ENCODE data around the gene ATL3. TPM values are rescaled to one million over a fixed set of nuclear protein-coding genes. Genes with fewer than 3 reads are reported as not detected.
"Not testable (repeated sequence)": the region's sequence is repeated elsewhere in the genome, so short reads cannot be mapped to it uniquely, and the experiment has no call there.

Gene ATL3
- total RNA-seq, 2 donors from 2014 or later: 17.8 to 32.7 TPM

- intact Hi-C loops (cut with DNase I): no loop called here
- Histone ChIP-seq H3K9me3 (no peaks in the 10 kb centered on the region), H3K36me3 (replicated peaks in 1 of 2; ENCODE audit: insufficient read depth in 1 of 2, low read depth in 2 of 2) (no peaks in the 10 kb centered on the region), H3K4me1 (peaks cover 15% of the 10 kb centered on the region), H3K27me3 (no peaks in the 10 kb centered on the region), H3K27ac (peak overlapping the region in 2 of 4 donors; percentile 38 to 41), H3K4me3 (no peak overlapping the region)
- DNase-seq (no peak), ATAC-seq (peak; percentile 67)
- TF ChIP-seq CTCF (IDR thresholded peaks at IDR 0.05) (no peak), POLR2A (IDR thresholded peaks at IDR 0.05) (no peak)
Measured at GRCh38 chr11:63583357-63583677, 87.9 kb downstream of the ATL3 start.

- ATAC-seq; H3K36me3 ChIP-seq (replicated peaks in 1 of 2; ENCODE audit: insufficient read depth in 1 of 2, low read depth in 2 of 2); H3K27ac ChIP-seq; H3K4me3 ChIP-seq; H3K27me3 ChIP-seq; DNase-seq; H3K9me3 ChIP-seq; intact Hi-C loops (cut with DNase I): not testable (repeated sequence)
- H3K4me1 ChIP-seq: peaks cover 11% of the 10 kb centered on the region
- WGBS, 2 donors: 86 to 92% methylated on average over 6 to 7 of the region's 7 CpGs
Measured at GRCh38 chr11:63581224-63581623, 90.0 kb downstream of the ATL3 start.

DNA sequence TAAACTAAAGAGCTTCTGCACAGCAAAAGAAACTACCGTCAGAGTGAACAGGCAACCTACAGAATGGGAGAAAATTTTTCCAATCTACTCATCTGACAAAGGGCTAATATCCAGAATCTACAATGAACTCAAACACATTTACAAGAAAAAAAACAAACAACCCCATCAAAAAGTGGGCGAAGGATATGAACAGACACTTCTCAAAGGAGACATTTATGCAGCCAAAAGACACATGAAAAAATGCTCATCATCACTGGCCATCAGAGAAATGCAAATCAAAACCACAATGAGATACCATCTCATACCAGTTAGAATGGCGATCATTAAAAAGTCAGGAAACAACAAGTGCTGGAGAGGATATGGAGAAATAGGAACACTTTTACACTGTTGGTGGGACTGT lies 92.3 kb downstream of the ATL3 start:
- H3K27ac ChIP-seq; H3K9me3 ChIP-seq; DNase-seq; H3K36me3 ChIP-seq (replicated peaks in 1 of 2; ENCODE audit: insufficient read depth in 1 of 2, low read depth in 2 of 2); H3K4me3 ChIP-seq; intact Hi-C loops (cut with DNase I); ATAC-seq; H3K27me3 ChIP-seq: not testable (repeated sequence)
- WGBS, 2 donors: 89 to 97% methylated on average over 3 of the region's 3 CpGs
- peaks cover 11% of the 10 kb centered on the region for H3K4me1 ChIP-seq

DNA sequence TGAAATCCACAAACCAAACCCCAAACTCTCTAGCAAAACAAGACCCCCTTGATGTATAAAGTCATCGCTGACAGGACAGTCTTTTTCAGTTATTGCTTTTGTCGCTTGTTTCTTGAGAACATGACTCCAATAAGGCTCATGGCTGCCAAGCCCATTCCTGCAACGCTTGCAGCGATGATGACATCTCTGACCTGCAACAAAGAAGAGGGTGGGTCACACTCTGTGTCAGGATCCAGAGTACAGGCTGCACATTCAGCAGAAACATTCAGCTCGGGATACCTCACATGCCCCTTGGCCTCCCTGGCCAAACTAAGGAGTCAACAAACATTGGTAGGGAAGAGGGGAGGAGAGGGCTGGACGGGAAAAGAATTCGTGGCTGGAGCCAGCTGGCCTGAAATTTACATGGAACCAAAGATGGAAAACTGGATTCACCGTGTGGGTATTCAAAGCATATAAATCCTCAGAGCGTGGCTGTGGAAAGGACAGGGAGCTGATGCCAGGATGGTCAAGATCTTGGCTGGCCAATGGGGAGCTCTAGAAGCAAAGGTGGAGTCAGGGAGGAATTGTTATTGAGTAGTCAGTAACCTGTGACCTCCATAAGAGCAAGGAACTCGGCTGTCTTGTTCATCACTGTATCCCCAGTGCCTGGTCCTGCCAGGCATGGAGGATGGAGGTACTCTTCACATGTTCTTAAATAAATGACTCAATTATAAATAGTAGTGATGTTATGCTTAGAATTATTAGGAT lies 96.1 kb downstream of the ATL3 start:
- DNase-seq (no peak), ATAC-seq (no peak)
- intact Hi-C loops (cut with DNase I): no loop called here
- WGBS, 2 donors: 83 to 84% methylated on average over 10 of the region's 10 CpGs
- Histone ChIP-seq H3K27me3 (no peaks in the 10 kb centered on the region), H3K27ac (peak overlapping the region in 2 of 4 donors; percentile 19 to 40), H3K4me3 (no peak overlapping the region), H3K9me3 (no peaks in the 10 kb centered on the region), H3K4me1 (no peaks in the 10 kb centered on the region), H3K36me3 (replicated peaks in 1 of 2; ENCODE audit: insufficient read depth in 1 of 2, low read depth in 2 of 2) (no peaks in the 10 kb centered on the region)
- TF ChIP-seq CTCF (IDR thresholded peaks at IDR 0.05) (no peak), POLR2A (IDR thresholded peaks at IDR 0.05) (no peak)

Small RNA genes lying within 50 kb of the gene (small RNA-seq; reads per million reads assigned to genes)
- gene AP000753.3: not detected

Other genes starting within 250 kb of the ATL3 start
- gene PLAAT5, start 180.2 kb downstream of the ATL3 start, total RNA-seq: 1 to 10 TPM; 2.6 to 9.6 TPM
- gene LGALS12, start 165.3 kb downstream of the ATL3 start, total RNA-seq: 10 to 100 TPM in 1 of 2 donors, under 1 TPM in 1; 0.78 to 11.2 TPM
- 10 to 100 TPM in 1 of 2 donors, 1 to 10 TPM in 1; 4.0 to 14.5 TPM for gene PLAAT4, start 134.6 kb downstream of the ATL3 start, total RNA-seq
- not detected for gene PLAAT2, start 108.0 kb downstream of the ATL3 start, total RNA-seq
- 10 to 100 TPM; 22.6 to 55.0 TPM for gene PLAAT3, start 56.9 kb downstream of the ATL3 start, total RNA-seq
- gene RTN3, start 10.1 kb upstream of the ATL3 start, total RNA-seq: 10 to 100 TPM; 62.8 to 63.6 TPM
- gene ZFTA, start 97.4 kb upstream of the ATL3 start, total RNA-seq: 10 to 100 TPM; 13.2 to 23.1 TPM
- gene SPINDOC, start 142.1 kb upstream of the ATL3 start, total RNA-seq: 10 to 100 TPM in 1 of 2 donors, 1 to 10 TPM in 1; 3.6 to 16.2 TPM
- 10 to 100 TPM; 32.2 to 33.9 TPM for gene MARK2, start 167.7 kb upstream of the ATL3 start, total RNA-seq
- gene RCOR2, start 245.8 kb upstream of the ATL3 start, total RNA-seq: under 1 TPM; 0.26 to 0.33 TPM

Measured in body of pancreas (tissue), 4 donors.